SJCRH30 (cell line): ENCODE measurements around the gene NCOA4. TPM values are rescaled to one million over a fixed set of nuclear protein-coding genes. Genes with fewer than 3 reads are reported as not detected.
"Not testable (repeated sequence)": the region's sequence is repeated elsewhere in the genome, so short reads cannot be mapped to it uniquely, and the experiment has no call there.

Experiments
- DNase-seq, 2 experiments: peaks; one replicate each; pipeline ENCODE4 v3.0.0-alpha.2; 2015 to 2020
- H3K27ac ChIP-seq: fragments of 250-450 bp; sonication (Bioruptor Pico); 2 replicates; pipeline ENCODE4 v1.5.1; 2020; ENCODE audit warnings: mild to moderate bottlenecking, moderate library complexity
- H3K27me3 ChIP-seq: fragments of 250-450 bp; sonication (Bioruptor Pico); 2 replicates; pipeline ENCODE4 v1.5.1; 2020; ENCODE audit warnings: mild to moderate bottlenecking, moderate library complexity
- H3K36me3 ChIP-seq: fragments of 250-450 bp; sonication (Bioruptor Pico); 2 replicates; pipeline ENCODE4 v1.5.1; 2020; ENCODE audit warnings: mild to moderate bottlenecking, moderate library complexity
- H3K4me1 ChIP-seq: fragments of 250-450 bp; sonication (Bioruptor Pico); 2 replicates; pipeline ENCODE4 v1.5.1; 2020; ENCODE audit warnings: mild to moderate bottlenecking, moderate library complexity
- H3K4me3 ChIP-seq: fragments of 250-450 bp; sonication (Bioruptor Pico); 2 replicates; pipeline ENCODE4 v1.5.1; 2020; ENCODE audit warnings: mild to moderate bottlenecking, moderate library complexity
- H3K9me3 ChIP-seq: fragments of 250-450 bp; sonication (Bioruptor Pico); replicated peaks from 2 replicates; pipeline ENCODE4 v1.5.1; 2020; ENCODE audit warnings: mild to moderate bottlenecking, moderate library complexity
- total RNA-seq: library from RNA; depleted of rRNA; stranded (reverse); fragments of >200 nt; shearing (Covaris generic); gene quantifications from 2 replicates; pipeline ENCODE4 v1.2.3, GENCODE V29; 2014

The NCOA4 gene
- total RNA-seq, 1 experiment from 2014 or later: 47.5 TPM

DNA sequence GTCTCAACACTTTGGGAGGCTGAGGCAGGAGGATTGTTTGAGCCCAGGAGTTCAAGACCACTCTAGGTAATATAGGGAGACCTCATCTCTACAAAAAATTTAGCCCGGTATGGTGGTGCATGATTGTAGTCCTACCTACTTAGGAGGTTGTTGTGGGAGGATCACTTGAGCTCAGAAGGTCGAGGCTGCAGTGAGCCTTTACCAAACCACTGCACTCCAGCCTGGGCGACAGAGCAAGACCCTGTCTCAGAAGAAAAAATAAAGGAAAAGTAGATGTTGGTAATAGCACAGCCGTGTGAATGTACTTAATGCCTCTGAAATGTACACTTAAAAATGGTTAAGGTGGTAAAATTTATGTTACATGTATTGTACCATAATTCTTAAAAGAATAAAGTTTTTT lies 32.9 kb downstream of the NCOA4 start:
- Histone ChIP-seq H3K9me3 (no peaks in the 10 kb centered on the region), H3K27me3 (no peaks in the 10 kb centered on the region), H3K36me3 (peaks cover 3% of the 10 kb centered on the region; the same call in 1 of the 2 replicates), H3K27ac (no peak overlapping the region), H3K4me1 (no peaks in the 10 kb centered on the region), H3K4me3 (no peak overlapping the region)
- DNase-seq: no peak

GRCh38 chr10:45985590-45985989 lies 44.8 kb downstream of the NCOA4 start:
- H3K9me3 ChIP-seq, H3K27ac ChIP-seq, H3K27me3 ChIP-seq, H3K36me3 ChIP-seq, H3K4me3 ChIP-seq, H3K4me1 ChIP-seq, DNase-seq: not testable (repeated sequence)

- not testable (repeated sequence) for DNase-seq, H3K4me3 ChIP-seq, H3K27me3 ChIP-seq, H3K9me3 ChIP-seq, H3K36me3 ChIP-seq, H3K4me1 ChIP-seq, H3K27ac ChIP-seq
These were observed 46.0 kb downstream of the NCOA4 start for GRCh38 chr10:45984473-45984872.

- not testable (repeated sequence) for H3K9me3 ChIP-seq, H3K27me3 ChIP-seq, H3K4me3 ChIP-seq, H3K4me1 ChIP-seq, H3K36me3 ChIP-seq, H3K27ac ChIP-seq
- peak; percentile 5 to 12 for DNase-seq
These were observed 46.8 kb downstream of the NCOA4 start for GRCh38 chr10:45983538-45984186.

DNA sequence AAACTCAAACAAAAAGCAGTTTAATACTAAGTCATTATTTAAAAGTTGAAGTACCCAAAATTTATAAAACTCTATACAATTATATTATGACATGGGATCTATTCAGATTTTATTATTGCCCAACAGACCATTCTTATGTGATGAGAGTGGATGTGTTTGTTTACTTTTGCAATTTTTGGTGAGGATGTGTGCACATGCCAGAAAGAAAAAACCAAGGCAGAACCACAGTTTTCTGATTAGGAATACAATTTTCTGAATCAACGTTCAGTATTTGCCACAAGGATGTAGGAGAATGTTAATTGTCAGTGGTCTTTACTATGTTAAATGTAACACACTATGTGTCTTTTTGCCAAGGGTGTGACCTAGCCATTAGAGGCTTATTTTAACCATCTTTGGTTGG lies 49.1 kb downstream of the NCOA4 start:
- not testable (repeated sequence) for H3K4me1 ChIP-seq, H3K4me3 ChIP-seq, H3K27me3 ChIP-seq, DNase-seq, H3K36me3 ChIP-seq, H3K9me3 ChIP-seq, H3K27ac ChIP-seq

DNA sequence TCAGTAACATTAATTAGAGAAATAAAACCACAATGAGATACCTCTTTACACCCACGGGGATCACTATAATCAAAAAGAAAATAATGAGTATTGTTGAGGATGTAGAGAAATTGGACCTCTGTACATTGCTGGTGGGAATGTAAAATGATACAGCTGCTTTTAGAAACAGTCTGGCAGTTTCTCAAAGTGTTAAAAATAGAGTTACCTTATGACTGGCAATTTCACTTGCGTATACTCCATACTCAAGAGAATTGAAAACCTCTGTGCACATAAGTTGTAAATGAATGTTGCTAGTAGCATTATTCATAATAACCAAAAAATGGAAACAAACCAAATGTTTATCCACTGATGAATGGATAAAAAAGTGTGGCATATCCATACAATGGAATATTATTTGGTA lies 51.9 kb downstream of the NCOA4 start:
- H3K4me3 ChIP-seq, H3K27me3 ChIP-seq, H3K27ac ChIP-seq, H3K4me1 ChIP-seq, H3K36me3 ChIP-seq, DNase-seq, H3K9me3 ChIP-seq: not testable (repeated sequence)

- DNase-seq: not testable (repeated sequence)
These were observed 56.4 kb downstream of the NCOA4 start for GRCh38 chr10:45974041-45974440.

GRCh38 chr10:45972813-45973169 lies 57.6 kb downstream of the NCOA4 start:
- DNase-seq: peak in 1 of 2 experiments; percentile 2
- H3K4me1 ChIP-seq: not testable (repeated sequence)

More at GRCh38 chr10:45974041-45974440, 56.4 kb downstream of the NCOA4 start:
- not testable (repeated sequence) for H3K36me3 ChIP-seq, H3K27me3 ChIP-seq, H3K27ac ChIP-seq, H3K4me3 ChIP-seq, H3K9me3 ChIP-seq, H3K4me1 ChIP-seq

DNA sequence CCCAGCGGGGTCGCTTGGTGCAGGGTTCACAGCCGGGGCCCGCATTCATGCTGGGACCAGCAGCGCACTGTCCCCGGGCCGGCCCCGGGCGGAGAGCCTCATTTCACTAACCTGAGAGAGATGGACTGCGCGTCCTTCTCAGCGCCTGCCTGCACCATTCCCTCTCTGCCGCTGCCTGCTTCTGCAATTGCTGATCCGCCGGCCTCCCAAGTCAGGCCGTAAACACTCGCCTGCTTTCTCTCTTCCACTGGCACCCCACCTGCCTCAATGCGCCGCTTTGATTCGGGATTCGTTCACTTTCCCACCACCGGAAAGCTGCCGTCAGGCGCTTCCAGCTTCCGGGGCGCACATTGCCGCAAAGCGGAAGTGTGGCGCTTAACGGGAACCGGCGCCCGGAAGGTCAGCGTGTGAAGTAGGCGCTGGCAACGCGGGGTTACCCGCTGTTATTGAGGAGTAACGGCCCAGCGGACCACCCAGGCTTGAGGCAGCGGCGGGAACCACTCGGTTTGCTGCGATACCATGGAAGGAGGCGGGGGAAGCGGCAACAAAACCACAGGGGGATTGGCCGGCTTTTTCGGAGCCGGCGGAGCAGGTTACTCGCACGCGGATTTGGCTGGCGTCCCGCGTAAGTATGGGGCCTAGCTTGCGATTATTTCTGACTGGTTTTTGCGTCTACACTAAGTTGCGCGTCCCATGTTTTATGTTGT lies 58.2 kb downstream of the NCOA4 start, which contains the start of gene TIMM23:
Gene TIMM23 (plus strand): TSS at position 384 of the 707 bp plus-strand sequence. CDS start 136 bp downstream, at position 520.
- not testable (repeated sequence) for H3K4me1 ChIP-seq, H3K27me3 ChIP-seq, H3K27ac ChIP-seq, H3K9me3 ChIP-seq, H3K36me3 ChIP-seq
- DNase-seq: peak; percentile 71 to 76
- peak within 1 kb of the TSS; percentile 74 for H3K4me3 ChIP-seq

More at GRCh38 chr10:45972813-45973169, 57.6 kb downstream of the NCOA4 start:
- peak overlapping the region; percentile 74 for H3K4me3 ChIP-seq
- H3K9me3 ChIP-seq, H3K27me3 ChIP-seq, H3K27ac ChIP-seq, H3K36me3 ChIP-seq: not testable (repeated sequence)

- H3K27ac ChIP-seq: not testable (repeated sequence)
These were observed 58.7 kb downstream of the NCOA4 start for GRCh38 chr10:45971742-45972105.

GRCh38 chr10:45971019-45971418 lies 59.4 kb downstream of the NCOA4 start:
- H3K27me3 ChIP-seq, H3K9me3 ChIP-seq, H3K27ac ChIP-seq, H3K36me3 ChIP-seq, DNase-seq, H3K4me1 ChIP-seq: not testable (repeated sequence)
- H3K4me3 ChIP-seq: peak overlapping the region; percentile 74; the same call in 1 of the 2 replicates

More at GRCh38 chr10:45971742-45972105, 58.7 kb downstream of the NCOA4 start:
- H3K27me3 ChIP-seq, H3K36me3 ChIP-seq, H3K9me3 ChIP-seq, H3K4me1 ChIP-seq: not testable (repeated sequence)
- peak overlapping the region; percentile 74 for H3K4me3 ChIP-seq
- DNase-seq: peak; percentile 0 to 1

DNA sequence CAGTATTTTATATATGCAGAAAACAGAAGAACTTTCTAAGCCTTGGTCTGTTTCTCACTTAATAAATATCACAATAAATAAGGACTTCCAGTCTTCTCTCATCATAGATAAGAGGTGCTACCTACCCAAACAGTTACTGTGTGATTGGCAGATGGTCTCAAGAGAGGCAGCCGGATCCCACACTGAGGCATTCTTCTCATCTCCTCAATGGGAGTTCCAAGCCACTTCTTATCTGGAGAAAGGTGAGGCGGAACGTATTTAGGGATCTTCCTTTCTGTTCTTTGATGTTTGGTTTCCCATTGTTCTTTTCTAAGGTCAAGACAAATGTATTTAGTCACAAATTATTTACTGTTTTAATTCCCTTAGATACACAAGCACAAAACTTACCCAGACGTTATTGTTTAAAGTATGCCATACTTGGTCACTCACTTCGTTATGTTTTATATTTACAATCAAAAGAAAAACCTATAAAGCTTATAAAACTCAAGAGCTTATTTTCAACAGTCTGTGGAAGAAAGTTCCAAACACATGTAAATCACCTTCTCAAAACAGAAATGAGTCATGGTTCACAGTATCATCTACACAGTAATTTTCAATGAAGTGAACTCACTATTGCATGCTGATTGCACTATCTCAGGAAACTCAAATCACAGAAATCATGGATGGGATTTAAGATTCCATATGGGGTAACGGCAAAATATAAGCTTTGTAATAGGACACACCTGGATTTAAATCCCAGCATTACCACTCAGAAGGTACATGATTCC lies 67.6 kb downstream of the NCOA4 start:
- not testable (repeated sequence) for DNase-seq, H3K4me1 ChIP-seq, H3K27me3 ChIP-seq, H3K4me3 ChIP-seq, H3K9me3 ChIP-seq, H3K27ac ChIP-seq, H3K36me3 ChIP-seq

DNA sequence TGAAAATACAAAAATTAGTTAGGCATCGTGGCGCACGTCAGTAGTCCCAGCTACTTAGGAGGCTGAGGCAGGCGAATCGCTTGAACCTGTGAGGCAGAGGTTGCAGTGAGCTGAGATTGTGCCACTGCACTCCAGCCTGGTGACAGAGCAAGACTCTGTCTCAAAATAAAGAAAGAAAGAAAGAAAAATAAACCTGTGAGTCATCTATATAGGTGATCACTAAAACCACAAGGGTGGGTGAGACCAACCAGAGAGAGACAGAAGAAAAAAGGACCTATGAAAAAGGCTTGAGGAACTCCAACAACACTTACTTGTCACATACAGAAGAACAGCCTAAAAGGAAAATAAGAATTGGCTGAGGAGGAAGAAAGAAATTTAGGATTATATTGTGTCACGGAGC lies 72.5 kb downstream of the NCOA4 start:
- not testable (repeated sequence) for H3K27ac ChIP-seq, H3K4me1 ChIP-seq, H3K27me3 ChIP-seq, DNase-seq, H3K4me3 ChIP-seq, H3K36me3 ChIP-seq, H3K9me3 ChIP-seq

DNA sequence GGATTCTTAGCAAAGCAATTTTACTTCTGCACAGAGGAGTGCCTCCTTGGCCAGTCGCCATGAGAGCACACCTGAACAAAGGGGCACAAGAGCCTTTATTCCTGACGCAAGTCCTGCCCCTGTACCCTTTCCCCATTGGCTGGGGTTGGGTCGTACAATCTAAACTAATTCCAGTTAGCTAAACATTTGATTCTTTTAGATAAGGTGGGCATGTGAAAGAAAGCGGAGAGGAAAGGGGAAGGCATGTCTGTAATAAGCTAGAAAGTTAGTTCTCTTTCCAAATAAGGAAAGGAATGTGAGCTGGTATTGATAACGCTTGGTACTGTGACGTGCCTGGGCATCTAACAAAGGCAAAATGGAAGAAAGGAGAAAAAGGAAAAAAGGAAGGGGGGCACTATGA lies 73.8 kb downstream of the NCOA4 start:
- H3K4me1 ChIP-seq, H3K9me3 ChIP-seq, DNase-seq, H3K36me3 ChIP-seq, H3K4me3 ChIP-seq, H3K27ac ChIP-seq, H3K27me3 ChIP-seq: not testable (repeated sequence)
